ENCODE data around the gene CENPU. TPM values are rescaled to one million over a fixed set of nuclear protein-coding genes. Genes with fewer than 3 reads are reported as not detected.
"Not testable (repeated sequence)": the region's sequence is repeated elsewhere in the genome, so short reads cannot be mapped to it uniquely, and the experiment has no call there.

CENPU gene
- total RNA-seq, 1 experiment from 2014 or later: 31.3 TPM

DNA sequence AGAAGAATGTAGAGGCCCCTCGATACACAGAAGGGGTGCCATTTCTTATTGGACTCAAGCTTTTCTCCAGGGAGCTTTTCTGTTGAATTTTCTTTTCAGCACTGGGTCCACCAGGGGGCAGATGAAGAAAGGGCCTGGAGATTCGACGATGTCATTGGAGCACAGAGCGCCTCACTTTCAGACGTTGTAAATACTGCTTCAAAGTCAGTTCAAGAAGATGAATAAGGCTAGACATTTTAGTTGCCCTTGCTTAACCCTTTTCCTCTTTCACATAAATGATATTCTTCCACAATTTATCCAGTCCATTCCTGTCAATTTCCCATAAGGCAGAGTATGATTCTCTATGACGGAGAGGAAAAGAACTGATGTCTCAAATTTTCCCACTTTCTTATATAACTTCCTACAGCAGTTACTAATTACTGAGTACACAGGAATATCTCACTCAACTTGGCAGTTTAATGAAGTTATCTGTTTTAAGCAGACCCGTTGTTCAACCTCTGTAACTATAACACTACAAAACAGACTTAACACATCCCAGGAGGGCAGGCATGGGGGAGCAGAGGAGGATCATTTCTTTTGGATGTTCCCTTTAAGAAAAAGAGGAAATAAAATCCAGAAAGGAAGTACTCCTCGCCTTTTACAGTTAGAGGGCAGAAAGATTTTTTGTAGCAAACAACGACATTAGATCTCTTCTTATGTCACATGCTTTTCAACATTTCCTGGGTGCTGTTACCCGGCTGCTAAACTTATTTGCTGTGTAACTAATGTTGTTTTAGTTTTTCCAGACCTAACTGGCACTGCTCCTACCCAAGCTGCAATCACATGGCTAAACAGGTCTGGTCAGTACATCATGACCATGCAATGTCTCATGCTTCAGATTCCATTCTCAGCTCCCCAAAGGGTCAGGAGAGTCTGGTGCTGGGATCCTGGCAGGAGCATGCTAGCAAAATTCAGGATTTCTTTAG, 12.2 kb upstream of the CENPU start:
- H3K4me1 ChIP-seq (ENCODE audit: low read length): peaks cover 3% of the 10 kb centered on the region; the same call in 1 of the 2 replicates
- no peaks in the 10 kb centered on the region for H3K27me3 ChIP-seq (ENCODE audit: low read length)
- H3K9me3 ChIP-seq (ENCODE audit: low read length): no peaks in the 10 kb centered on the region
- H3K4me2 ChIP-seq (ENCODE audit: low read depth, low read length, poor library complexity, severe bottlenecking): no peak overlapping the region
- no peaks in the 10 kb centered on the region for H3K79me2 ChIP-seq (ENCODE audit: low read length)
- no peaks in the 10 kb centered on the region for H4K20me1 ChIP-seq (ENCODE audit: insufficient read depth, low read depth, low read length)
- peak; percentile 81 for DNase-seq
- H3K9ac ChIP-seq (ENCODE audit: low read length): no peak overlapping the region
- H3K4me3 ChIP-seq (ENCODE audit: low read length): no peak overlapping the region
- no peaks in the 10 kb centered on the region for H3K36me3 ChIP-seq (ENCODE audit: insufficient read depth, low read length)
- H3K27ac ChIP-seq (ENCODE audit: low read length): no peak overlapping the region
- no peak overlapping the region for H2AFZ ChIP-seq (ENCODE audit: low read length)
- no peaks in the 10 kb centered on the region for H3K9me2 ChIP-seq (replicated peaks; ENCODE audit: insufficient read depth, low read length)

- Histone ChIP-seq H3K36me3 (ENCODE audit: insufficient read depth, low read length) (no peaks in the 10 kb centered on the region), H3K27me3 (ENCODE audit: low read length) (no peaks in the 10 kb centered on the region), H3K9ac (ENCODE audit: low read length) (no peak overlapping the region), H3K4me3 (ENCODE audit: low read length) (no peak overlapping the region), H4K20me1 (ENCODE audit: insufficient read depth, low read depth, low read length) (no peaks in the 10 kb centered on the region), H3K9me2 (replicated peaks; ENCODE audit: insufficient read depth, low read length) (no peaks in the 10 kb centered on the region), H3K4me2 (ENCODE audit: low read depth, low read length, poor library complexity, severe bottlenecking) (no peak overlapping the region), H3K79me2 (ENCODE audit: low read length) (no peaks in the 10 kb centered on the region), H2AFZ (ENCODE audit: low read length) (no peak overlapping the region), H3K4me1 (ENCODE audit: low read length) (peaks cover 3% of the 10 kb centered on the region; the same call in 1 of the 2 replicates), H3K27ac (ENCODE audit: low read length) (no peak overlapping the region), H3K9me3 (ENCODE audit: low read length) (no peaks in the 10 kb centered on the region)
- DNase-seq: no peak
These were observed 10.3 kb upstream of the CENPU start for GRCh38 chr4:184744236-184744635.

GRCh38 chr4:184743650-184744049, 9.8 kb upstream of the CENPU start:
- Histone ChIP-seq H3K36me3 (ENCODE audit: insufficient read depth, low read length) (no peaks in the 10 kb centered on the region), H3K27me3 (ENCODE audit: low read length) (no peaks in the 10 kb centered on the region), H3K4me2 (ENCODE audit: low read depth, low read length, poor library complexity, severe bottlenecking) (no peak overlapping the region), H3K4me1 (ENCODE audit: low read length) (peaks cover 3% of the 10 kb centered on the region; the same call in 1 of the 2 replicates), H3K9me3 (ENCODE audit: low read length) (no peaks in the 10 kb centered on the region), H4K20me1 (ENCODE audit: insufficient read depth, low read depth, low read length) (no peaks in the 10 kb centered on the region), H3K9me2 (replicated peaks; ENCODE audit: insufficient read depth, low read length) (no peaks in the 10 kb centered on the region), H2AFZ (ENCODE audit: low read length) (no peak overlapping the region), H3K79me2 (ENCODE audit: low read length) (no peaks in the 10 kb centered on the region), H3K9ac (ENCODE audit: low read length) (no peak overlapping the region), H3K4me3 (ENCODE audit: low read length) (no peak overlapping the region), H3K27ac (ENCODE audit: low read length) (no peak overlapping the region)
- DNase-seq: no peak

- H3K36me3 ChIP-seq (ENCODE audit: insufficient read depth, low read length); H3K9ac ChIP-seq (ENCODE audit: low read length); H3K9me3 ChIP-seq (ENCODE audit: low read length); DNase-seq; H2AFZ ChIP-seq (ENCODE audit: low read length); H3K79me2 ChIP-seq (ENCODE audit: low read length); H3K9me2 ChIP-seq (replicated peaks; ENCODE audit: insufficient read depth, low read length); H3K27ac ChIP-seq (ENCODE audit: low read length); H3K4me2 ChIP-seq (ENCODE audit: low read depth, low read length, poor library complexity, severe bottlenecking); H4K20me1 ChIP-seq (ENCODE audit: insufficient read depth, low read depth, low read length); H3K4me1 ChIP-seq (ENCODE audit: low read length); H3K4me3 ChIP-seq (ENCODE audit: low read length); H3K27me3 ChIP-seq (ENCODE audit: low read length): not testable (repeated sequence)
These were observed 7.8 kb upstream of the CENPU start for GRCh38 chr4:184741651-184742050.

DNA sequence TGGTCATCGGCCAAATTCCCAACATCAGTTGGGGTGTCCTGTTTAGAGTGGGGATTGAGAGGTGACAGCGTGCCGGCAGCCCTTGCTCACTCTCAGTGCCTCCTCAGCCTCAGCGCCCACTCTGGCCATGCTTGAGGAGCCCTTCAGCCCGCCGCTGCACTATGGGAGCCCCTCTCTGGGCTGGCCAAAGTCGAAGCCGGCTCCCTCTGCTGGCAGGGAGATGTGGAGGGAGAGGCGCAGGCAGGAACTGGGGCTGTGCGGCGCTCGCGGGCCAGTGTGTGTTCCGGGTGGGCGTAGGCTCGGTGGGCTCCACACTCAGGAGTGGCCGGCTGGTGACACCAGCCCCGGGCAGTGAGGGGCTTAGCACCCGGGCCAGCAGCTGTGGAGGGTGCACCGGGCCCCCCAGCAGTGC, 7.1 kb upstream of the CENPU start:
- Histone ChIP-seq H3K27me3 (ENCODE audit: low read length) (no peaks in the 10 kb centered on the region), H3K27ac (ENCODE audit: low read length) (no peak overlapping the region), H3K4me3 (ENCODE audit: low read length) (no peak overlapping the region), H3K4me2 (ENCODE audit: low read depth, low read length, poor library complexity, severe bottlenecking) (no peak overlapping the region), H2AFZ (ENCODE audit: low read length) (no peak overlapping the region), H3K9me2 (replicated peaks; ENCODE audit: insufficient read depth, low read length) (no peaks in the 10 kb centered on the region), H3K36me3 (ENCODE audit: insufficient read depth, low read length) (no peaks in the 10 kb centered on the region), H3K4me1 (ENCODE audit: low read length) (peaks cover 1% of the 10 kb centered on the region; the same call in 1 of the 2 replicates), H3K9me3 (ENCODE audit: low read length) (no peaks in the 10 kb centered on the region), H3K9ac (ENCODE audit: low read length) (no peak overlapping the region), H4K20me1 (ENCODE audit: insufficient read depth, low read depth, low read length) (no peaks in the 10 kb centered on the region), H3K79me2 (ENCODE audit: low read length) (no peaks in the 10 kb centered on the region)
- DNase-seq: no peak

GRCh38 chr4:184739575-184739974, 5.7 kb upstream of the CENPU start:
- H3K4me2 ChIP-seq (ENCODE audit: low read depth, low read length, poor library complexity, severe bottlenecking); H3K79me2 ChIP-seq (ENCODE audit: low read length); H2AFZ ChIP-seq (ENCODE audit: low read length); H3K4me3 ChIP-seq (ENCODE audit: low read length); H3K27me3 ChIP-seq (ENCODE audit: low read length); H3K9me3 ChIP-seq (ENCODE audit: low read length); H4K20me1 ChIP-seq (ENCODE audit: insufficient read depth, low read depth, low read length); H3K27ac ChIP-seq (ENCODE audit: low read length); H3K4me1 ChIP-seq (ENCODE audit: low read length); H3K9ac ChIP-seq (ENCODE audit: low read length); H3K36me3 ChIP-seq (ENCODE audit: insufficient read depth, low read length); DNase-seq; H3K9me2 ChIP-seq (replicated peaks; ENCODE audit: insufficient read depth, low read length): not testable (repeated sequence)

GRCh38 chr4:184734758-184735157, 862 bp upstream of the CENPU start:
- Histone ChIP-seq H3K4me1 (ENCODE audit: low read length) (peaks cover 33% of the 10 kb centered on the region), H3K4me3 (ENCODE audit: low read length) (peak overlapping the region; percentile 91), H2AFZ (ENCODE audit: low read length) (peak overlapping the region; percentile 20; the same call in 1 of the 2 replicates), H3K4me2 (ENCODE audit: low read depth, low read length, poor library complexity, severe bottlenecking) (peak overlapping the region; percentile 86), H3K9me2 (replicated peaks; ENCODE audit: insufficient read depth, low read length) (no peaks in the 10 kb centered on the region), H3K27me3 (ENCODE audit: low read length) (no peaks in the 10 kb centered on the region), H3K36me3 (ENCODE audit: insufficient read depth, low read length) (peaks cover 8% of the 10 kb centered on the region; the same call in 1 of the 2 replicates), H3K9me3 (ENCODE audit: low read length) (no peaks in the 10 kb centered on the region), H4K20me1 (ENCODE audit: insufficient read depth, low read depth, low read length) (no peaks in the 10 kb centered on the region), H3K9ac (ENCODE audit: low read length) (peak overlapping the region; percentile 61), H3K79me2 (ENCODE audit: low read length) (peaks cover 40% of the 10 kb centered on the region), H3K27ac (ENCODE audit: low read length) (no peak overlapping the region)
- DNase-seq: no peak

DNA sequence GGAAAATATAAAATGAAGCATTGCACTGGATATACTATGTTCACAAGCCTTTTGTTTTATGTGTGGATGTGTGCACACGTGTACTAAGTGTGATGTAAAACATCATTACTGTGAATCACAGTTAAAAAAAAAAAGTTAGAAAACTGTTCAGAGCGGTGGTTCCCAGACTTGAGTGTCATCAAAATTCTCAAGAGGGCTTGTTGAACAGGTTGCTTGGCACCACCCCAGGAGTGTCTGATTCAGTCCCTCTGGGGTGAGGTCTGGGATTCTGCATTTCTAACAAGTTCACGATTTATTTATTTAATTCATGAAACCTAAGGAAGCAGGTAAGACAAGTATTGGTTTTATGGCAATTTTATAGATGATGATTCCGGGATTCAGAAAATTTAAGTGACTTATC, 1.8 kb downstream of the CENPU start:
- Histone ChIP-seq H3K4me2 (ENCODE audit: low read depth, low read length, poor library complexity, severe bottlenecking) (peak overlapping the region; percentile 85), H3K4me3 (ENCODE audit: low read length) (peak overlapping the region; percentile 91), H4K20me1 (ENCODE audit: insufficient read depth, low read depth, low read length) (no peaks in the 10 kb centered on the region), H3K36me3 (ENCODE audit: insufficient read depth, low read length) (peaks cover 17% of the 10 kb centered on the region), H3K9me3 (ENCODE audit: low read length) (no peaks in the 10 kb centered on the region), H3K27me3 (ENCODE audit: low read length) (no peaks in the 10 kb centered on the region), H3K9me2 (replicated peaks; ENCODE audit: insufficient read depth, low read length) (no peaks in the 10 kb centered on the region), H2AFZ (ENCODE audit: low read length) (no peak overlapping the region), H3K79me2 (ENCODE audit: low read length) (peaks cover 65% of the 10 kb centered on the region), H3K9ac (ENCODE audit: low read length) (peak overlapping the region; percentile 82), H3K4me1 (ENCODE audit: low read length) (peaks cover 56% of the 10 kb centered on the region), H3K27ac (ENCODE audit: low read length) (0 out of 2 replicates have a peak overlapping the region, but pooled peaks have one; percentile 37)
- DNase-seq: no peak

Measured in Karpas-422 (cell line).